Choroid plexus epithelial cell (primary cell): ENCODE results near the gene MYOZ2.
"Not testable (repeated sequence)": the region's sequence is repeated elsewhere in the genome, so short reads cannot be mapped to it uniquely, and the experiment has no call there.

Experiments used
- DNase-seq: peaks from one replicate; pipeline ENCODE4 v3.0.0-alpha.2; 2010; ENCODE audit warnings: low read depth
- H3K4me3 ChIP-seq: 2 replicates; pipeline ENCODE4 v1.5.1; 2011; ENCODE audit warnings: low read depth, mild to moderate bottlenecking, control low read depth, low read length, moderate library complexity
- TF ChIP-seq, protein P1 (sequence below): conservative IDR thresholded peaks from 2 replicates; pipeline ENCODE4 v1.5.1; 2011; ENCODE audit warnings: low read depth, mild to moderate bottlenecking, control low read depth, inconsistent platforms, low read length, moderate library complexity

MYOZ2 gene

DNA sequence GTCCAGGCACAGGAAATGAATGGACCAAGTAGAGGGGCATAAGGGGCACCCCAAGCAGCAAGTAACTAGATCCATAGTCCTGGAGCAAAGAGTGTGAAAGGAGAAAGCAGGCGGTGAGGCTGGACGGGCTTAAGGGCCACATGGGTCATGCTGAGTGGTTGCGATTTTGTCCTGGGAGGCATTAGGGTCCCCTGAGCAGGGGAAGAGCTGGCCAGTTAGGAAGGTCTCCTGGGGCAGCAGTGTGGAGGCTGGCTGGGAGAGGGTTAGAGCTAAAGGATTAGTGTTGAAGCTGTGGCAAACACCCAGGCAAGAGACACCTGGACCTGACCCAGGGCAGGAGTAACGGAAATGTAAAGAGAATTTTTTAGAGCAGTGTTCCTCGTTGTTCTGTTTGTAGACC lies 26.5 kb downstream of the MYOZ2 start:
- TF ChIP-seq, protein P1, sequence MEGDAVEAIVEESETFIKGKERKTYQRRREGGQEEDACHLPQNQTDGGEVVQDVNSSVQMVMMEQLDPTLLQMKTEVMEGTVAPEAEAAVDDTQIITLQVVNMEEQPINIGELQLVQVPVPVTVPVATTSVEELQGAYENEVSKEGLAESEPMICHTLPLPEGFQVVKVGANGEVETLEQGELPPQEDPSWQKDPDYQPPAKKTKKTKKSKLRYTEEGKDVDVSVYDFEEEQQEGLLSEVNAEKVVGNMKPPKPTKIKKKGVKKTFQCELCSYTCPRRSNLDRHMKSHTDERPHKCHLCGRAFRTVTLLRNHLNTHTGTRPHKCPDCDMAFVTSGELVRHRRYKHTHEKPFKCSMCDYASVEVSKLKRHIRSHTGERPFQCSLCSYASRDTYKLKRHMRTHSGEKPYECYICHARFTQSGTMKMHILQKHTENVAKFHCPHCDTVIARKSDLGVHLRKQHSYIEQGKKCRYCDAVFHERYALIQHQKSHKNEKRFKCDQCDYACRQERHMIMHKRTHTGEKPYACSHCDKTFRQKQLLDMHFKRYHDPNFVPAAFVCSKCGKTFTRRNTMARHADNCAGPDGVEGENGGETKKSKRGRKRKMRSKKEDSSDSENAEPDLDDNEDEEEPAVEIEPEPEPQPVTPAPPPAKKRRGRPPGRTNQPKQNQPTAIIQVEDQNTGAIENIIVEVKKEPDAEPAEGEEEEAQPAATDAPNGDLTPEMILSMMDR: no peak
- no peak overlapping the region for H3K4me3 ChIP-seq
- no peak for DNase-seq

DNA sequence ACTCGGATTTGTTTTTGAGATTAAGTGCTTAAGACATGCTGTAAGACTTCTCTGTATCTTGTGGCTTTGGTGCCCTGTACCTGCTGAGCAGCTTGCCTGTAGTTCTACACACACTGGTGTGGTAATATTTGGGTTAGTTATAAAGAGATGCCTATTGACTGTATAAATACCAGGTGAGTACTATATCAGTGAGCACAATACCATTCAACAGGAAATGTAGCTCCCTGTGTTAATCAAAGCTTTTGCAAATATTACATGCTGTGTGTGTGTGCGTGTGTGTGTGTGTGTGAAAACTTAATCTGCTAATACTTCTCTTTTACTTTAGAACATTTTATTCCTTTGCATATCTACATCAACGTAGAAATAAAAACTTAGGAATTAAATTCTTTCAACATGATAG lies 30.1 kb downstream of the MYOZ2 start:
- no peak overlapping the region for H3K4me3 ChIP-seq
- TF ChIP-seq, protein P1: no peak
- DNase-seq: no peak

DNA sequence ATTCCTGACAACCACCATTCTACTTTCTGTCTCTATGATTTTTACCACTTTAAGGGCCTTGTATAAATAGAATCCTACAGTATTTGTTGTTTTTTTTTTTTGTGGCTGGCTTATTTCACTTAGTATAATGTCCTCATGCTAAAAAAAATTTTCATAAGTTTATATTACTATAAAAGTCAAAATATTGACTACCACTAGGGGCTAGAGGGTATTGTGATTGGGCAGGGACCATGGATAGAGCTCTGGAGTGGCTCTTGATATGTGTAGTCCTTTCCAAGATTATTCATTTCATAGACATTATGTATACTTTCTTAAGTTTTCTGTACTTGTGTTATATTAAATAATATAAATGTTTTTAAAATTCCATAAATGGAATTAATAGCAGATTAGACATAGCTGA lies 34.6 kb downstream of the MYOZ2 start:
- H3K4me3 ChIP-seq: no peak overlapping the region
- TF ChIP-seq, protein P1: no peak
- DNase-seq: no peak

DNA sequence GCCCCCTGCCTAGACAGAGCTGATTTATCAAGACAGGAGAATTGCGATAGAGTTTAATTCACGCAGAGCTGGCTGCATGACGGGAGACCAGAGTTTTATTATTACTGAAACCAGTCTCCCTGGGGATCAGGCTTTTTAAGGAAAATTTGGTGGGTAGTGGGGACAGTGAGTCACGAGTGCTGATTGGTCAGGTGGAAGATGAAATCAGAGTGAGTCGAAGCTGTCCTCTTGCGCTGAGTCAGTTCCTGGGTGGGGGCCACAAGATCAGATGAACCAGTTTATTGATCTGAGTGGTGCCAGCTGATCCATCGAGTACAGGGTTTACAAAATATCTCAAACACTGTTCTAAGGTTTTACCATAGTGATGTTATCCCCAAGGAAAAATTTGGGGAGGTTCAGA lies 36.6 kb downstream of the MYOZ2 start:
- no peak for DNase-seq
- H3K4me3 ChIP-seq: no peak overlapping the region
- TF ChIP-seq, protein P1: no peak

DNA sequence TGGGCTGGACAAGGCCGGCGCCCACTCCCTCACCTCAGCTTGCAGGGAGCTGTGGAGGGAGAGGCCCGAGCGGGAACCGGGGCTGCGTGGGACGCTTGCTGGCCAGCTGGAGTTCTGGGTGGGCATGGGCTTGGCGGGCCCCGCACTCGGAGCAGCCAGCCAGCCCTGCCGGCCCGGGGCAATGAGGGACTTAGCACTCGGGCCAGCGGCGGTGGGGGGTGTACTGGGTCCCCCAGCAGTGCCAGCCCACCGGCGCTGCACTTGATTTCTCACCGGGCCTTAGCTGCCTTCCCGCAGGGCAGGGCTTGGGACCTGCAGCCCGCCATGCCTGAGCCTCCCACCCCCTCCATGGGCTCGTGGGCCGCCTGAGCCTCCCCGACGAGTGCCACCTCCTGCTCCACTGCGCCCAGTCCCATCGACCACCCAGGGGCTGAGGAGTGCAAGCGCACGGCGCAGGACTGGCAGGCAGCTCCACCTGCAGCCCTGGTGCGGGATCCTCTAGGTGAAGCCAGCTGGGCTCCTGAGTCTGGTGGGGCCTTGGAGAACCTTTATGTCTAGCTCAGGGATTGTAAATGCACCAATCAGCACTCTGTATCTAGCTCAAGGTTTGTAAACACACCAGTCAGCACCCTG lies 38.2 kb downstream of the MYOZ2 start:
- DNase-seq, H3K4me3 ChIP-seq: not testable (repeated sequence)

DNA sequence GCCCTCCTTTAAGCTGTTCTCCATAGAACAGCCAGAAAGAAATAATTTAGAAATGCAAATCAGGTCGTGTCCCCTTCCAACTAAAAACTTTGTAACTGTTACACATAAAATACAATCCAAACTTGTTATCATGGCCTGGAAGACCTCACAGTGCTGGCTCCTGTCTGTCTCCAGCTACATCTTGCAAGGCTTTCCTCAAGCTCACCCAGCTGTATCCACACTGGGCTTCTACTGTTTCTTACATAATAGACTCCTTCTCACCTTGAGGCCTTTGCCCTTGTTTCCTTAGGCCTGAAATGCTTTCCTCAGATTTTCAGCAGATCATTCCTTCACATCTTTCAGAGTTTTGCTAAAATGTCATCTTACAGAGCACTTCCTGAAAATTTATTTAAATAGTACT lies 43.4 kb downstream of the MYOZ2 start:
- no peak for DNase-seq
- TF ChIP-seq, protein P1: no peak
- no peak overlapping the region for H3K4me3 ChIP-seq

DNA sequence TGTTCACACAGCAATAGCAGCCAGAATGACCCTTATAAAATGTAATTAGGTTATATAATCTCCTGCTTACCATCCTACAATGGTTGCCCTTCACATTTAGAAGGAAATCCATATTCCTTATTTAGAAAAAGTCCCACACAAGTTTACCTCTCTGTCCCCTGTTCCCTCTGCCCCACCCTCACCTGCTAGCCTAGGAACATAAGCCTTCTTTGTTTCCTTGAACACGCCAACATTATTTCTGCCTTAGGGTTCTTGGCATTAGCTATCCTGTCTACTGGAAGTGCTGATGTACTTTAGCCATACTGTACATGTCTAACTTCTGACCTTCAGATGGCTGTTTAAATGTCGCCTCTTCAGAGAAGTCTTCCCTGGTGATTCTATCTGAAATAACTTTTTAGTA lies 48.5 kb downstream of the MYOZ2 start:
- TF ChIP-seq, protein P1: no peak
- no peak for DNase-seq
- H3K4me3 ChIP-seq: no peak overlapping the region

DNA sequence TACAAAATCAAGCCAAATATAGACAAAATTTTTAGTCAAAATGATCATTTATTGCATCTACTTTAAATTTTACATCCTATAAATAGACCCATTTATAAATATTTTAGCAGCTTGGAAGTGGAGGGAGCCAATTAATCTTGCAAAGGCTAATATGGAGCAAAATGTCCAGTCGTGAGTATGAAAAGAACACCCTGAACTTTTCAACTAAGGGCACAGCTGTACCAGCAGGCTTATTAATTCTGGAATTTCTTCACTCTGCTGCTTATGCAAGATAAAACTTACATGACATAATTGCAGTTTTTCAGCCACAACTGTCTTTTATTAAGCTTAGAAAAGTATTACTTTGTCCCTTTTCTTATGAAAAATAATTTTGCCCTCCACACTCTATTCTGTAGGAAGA lies 54.0 kb downstream of the MYOZ2 start:
- no peak overlapping the region for H3K4me3 ChIP-seq
- peak; percentile 83 for DNase-seq
- TF ChIP-seq, protein P1: no peak
